ENCODE measurements around the gene NTN1.

The NTN1 gene

DNA sequence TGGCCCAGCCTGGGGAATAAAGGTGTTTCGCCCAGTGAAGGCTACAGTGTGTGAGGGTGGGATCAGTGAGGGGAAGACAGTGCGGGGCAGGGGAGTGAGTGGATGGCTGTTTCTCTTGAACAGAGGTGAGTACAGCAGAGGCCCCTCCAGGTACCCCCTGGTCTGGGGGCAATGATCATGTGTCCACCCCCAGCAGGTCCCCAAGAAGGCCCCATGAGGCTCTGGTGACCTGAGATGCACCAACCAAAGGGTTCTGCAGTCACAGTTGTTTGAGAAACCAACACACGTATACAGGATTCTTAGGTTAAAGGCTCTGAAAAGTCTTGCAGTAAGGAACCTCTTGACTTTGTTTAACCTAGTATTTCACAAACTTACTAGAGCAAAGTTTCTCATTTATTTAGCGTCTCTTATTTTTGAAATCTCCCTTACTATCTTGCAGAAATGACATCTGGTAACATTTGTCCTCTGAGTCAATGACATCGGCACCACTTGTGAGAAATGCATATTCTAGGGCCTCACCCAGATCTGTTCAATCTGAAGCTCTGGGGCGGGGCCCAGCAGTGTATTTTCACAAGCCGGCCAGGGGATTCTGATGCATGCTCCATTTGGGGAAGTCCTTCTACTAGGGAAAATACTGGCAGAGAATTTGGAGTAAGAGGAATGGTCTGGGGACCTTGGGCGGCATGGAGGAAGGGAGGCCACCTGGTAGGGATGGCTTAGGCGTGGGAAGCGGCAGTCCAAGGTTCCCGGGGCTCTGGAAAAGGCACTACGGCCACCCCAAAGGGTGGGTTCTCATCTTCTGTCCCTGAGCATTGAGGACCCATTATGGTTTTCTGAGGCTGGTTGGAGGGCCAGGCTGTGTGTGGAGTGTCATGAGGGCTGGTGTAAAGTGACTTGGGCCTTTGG lies 217.3 kb downstream of the NTN1 start:
- TF ChIP-seq EZH2phosphoT487 (conservative IDR thresholded peaks at IDR 0.05; ENCODE audit: low read length), result no peak
- TF ChIP-seq, protein P1, sequence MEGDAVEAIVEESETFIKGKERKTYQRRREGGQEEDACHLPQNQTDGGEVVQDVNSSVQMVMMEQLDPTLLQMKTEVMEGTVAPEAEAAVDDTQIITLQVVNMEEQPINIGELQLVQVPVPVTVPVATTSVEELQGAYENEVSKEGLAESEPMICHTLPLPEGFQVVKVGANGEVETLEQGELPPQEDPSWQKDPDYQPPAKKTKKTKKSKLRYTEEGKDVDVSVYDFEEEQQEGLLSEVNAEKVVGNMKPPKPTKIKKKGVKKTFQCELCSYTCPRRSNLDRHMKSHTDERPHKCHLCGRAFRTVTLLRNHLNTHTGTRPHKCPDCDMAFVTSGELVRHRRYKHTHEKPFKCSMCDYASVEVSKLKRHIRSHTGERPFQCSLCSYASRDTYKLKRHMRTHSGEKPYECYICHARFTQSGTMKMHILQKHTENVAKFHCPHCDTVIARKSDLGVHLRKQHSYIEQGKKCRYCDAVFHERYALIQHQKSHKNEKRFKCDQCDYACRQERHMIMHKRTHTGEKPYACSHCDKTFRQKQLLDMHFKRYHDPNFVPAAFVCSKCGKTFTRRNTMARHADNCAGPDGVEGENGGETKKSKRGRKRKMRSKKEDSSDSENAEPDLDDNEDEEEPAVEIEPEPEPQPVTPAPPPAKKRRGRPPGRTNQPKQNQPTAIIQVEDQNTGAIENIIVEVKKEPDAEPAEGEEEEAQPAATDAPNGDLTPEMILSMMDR (IDR thresholded peaks at IDR 0.05; ENCODE audit: insufficient read depth, low read length, poor library complexity, severe bottlenecking), result no peak
- no peaks in the 10 kb centered on the region for H3F3A ChIP-seq (ENCODE audit: insufficient read depth)
- no peaks in the 10 kb centered on the region for H3K9me2 ChIP-seq (replicated peaks; ENCODE audit: insufficient read depth, low read length)
- H2AFZ ChIP-seq (ENCODE audit: low read depth, low read length, severe bottlenecking), result no peak overlapping the region
- H3K27ac ChIP-seq (ENCODE audit: low read depth, low read length), result no peak overlapping the region
- no peaks in the 10 kb centered on the region for H3K36me3 ChIP-seq (ENCODE audit: low read length)
- peak overlapping the region; percentile 59; the same call in 1 of the 2 replicates for H3K9ac ChIP-seq (ENCODE audit: low read length)
- no peaks in the 10 kb centered on the region for H4K20me1 ChIP-seq (ENCODE audit: low read depth, low read length)
- peak overlapping the region; percentile 51 for H3K4me2 ChIP-seq (ENCODE audit: low read depth, low read length, poor library complexity, severe bottlenecking)
- H3K27me3 ChIP-seq (ENCODE audit: low read length), result no peaks in the 10 kb centered on the region
- H3K4me3 ChIP-seq (ENCODE audit: insufficient read depth, low read length, poor library complexity, severe bottlenecking), result no peak overlapping the region
- no peaks in the 10 kb centered on the region for H3K79me2 ChIP-seq (ENCODE audit: insufficient read depth, low read length)
- H3K9me3 ChIP-seq (ENCODE audit: insufficient read depth, low read length), result no peaks in the 10 kb centered on the region

DNA sequence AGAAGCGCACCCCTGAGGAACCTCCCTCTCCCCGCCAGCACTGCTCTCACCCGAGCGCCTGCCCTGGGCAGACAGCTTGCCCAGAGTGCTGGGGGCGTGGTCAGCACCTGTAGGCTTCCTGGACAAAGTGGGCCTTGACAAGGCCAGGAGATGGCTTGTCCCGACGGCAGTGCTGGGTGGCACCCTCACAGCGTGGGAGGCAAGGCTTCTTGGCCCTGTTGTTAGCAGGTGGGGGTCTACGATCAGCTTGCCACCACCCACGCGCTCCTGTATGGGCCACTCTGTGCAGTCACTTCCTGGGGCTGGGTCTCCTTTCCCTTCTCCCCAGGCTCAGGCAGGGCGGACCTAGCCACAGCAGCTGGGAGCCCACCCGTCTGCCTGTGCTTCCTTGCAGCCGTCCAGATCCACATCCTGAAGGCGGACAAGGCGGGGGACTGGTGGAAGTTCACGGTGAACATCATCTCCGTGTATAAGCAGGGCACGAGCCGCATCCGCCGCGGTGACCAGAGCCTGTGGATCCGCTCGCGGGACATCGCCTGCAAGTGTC lies 218.0 kb downstream of the NTN1 start:
- H3K9ac ChIP-seq (ENCODE audit: low read length), result peak overlapping the region; percentile 59

DNA sequence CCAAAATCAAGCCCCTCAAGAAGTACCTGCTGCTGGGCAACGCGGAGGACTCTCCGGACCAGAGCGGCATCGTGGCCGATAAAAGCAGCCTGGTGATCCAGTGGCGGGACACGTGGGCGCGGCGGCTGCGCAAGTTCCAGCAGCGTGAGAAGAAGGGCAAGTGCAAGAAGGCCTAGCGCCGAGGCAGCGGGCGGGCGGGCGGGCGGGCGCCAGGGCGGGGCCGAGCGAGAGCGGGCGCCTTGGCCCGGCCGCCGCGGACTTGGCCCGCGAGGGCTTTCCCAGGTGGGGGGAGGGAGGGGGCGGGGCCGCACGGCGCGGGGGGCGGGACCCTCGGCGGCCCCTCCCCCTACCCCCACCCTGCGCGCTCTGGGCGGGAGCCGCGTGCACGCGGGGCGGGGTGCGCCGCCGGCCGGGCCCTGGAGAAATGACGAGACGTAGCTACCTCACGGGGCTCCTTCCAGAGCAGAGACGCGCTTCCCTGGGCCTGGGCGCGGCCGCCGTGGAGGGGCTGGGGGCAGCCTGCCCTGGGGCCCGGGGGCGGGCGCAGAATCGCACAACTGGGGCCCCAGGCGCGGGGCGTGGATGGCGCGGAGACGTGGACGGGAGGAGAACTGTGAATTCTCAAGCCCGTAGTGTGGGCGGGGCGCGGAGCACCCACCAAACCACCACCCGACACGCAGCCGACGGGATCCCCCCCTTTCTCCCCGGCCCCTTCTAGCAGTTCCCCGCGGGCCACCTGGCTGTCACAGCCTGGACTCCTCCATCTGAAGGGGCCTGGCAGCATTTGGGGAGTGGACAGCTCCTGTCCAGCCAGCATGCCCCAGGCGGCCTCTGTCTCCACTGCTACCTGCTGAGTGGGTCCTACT lies 218.7 kb downstream of the NTN1 start:
- H2AFZ ChIP-seq (ENCODE audit: low read depth, low read length, severe bottlenecking), result peak overlapping the region; percentile 73

More for the DNA sequence above, 218.0 kb downstream of the NTN1 start:
- H3K4me3 ChIP-seq (ENCODE audit: insufficient read depth, low read length, poor library complexity, severe bottlenecking), result peak overlapping the region; percentile 45
- peak overlapping the region; percentile 51 for H3K4me2 ChIP-seq (ENCODE audit: low read depth, low read length, poor library complexity, severe bottlenecking)
- H3K9me2 ChIP-seq (replicated peaks; ENCODE audit: insufficient read depth, low read length), result no peaks in the 10 kb centered on the region
- TF ChIP-seq, protein P1 (IDR thresholded peaks at IDR 0.05; ENCODE audit: insufficient read depth, low read length, poor library complexity, severe bottlenecking), result no peak
- no peak for TF ChIP-seq EZH2phosphoT487 (conservative IDR thresholded peaks at IDR 0.05; ENCODE audit: low read length)
- no peaks in the 10 kb centered on the region for H3F3A ChIP-seq (ENCODE audit: insufficient read depth)
- no peaks in the 10 kb centered on the region for H3K9me3 ChIP-seq (ENCODE audit: insufficient read depth, low read length)
- H2AFZ ChIP-seq (ENCODE audit: low read depth, low read length, severe bottlenecking), result peak overlapping the region; percentile 73
- H3K27me3 ChIP-seq (ENCODE audit: low read length), result no peaks in the 10 kb centered on the region
- no peaks in the 10 kb centered on the region for H4K20me1 ChIP-seq (ENCODE audit: low read depth, low read length)
- H3K79me2 ChIP-seq (ENCODE audit: insufficient read depth, low read length), result no peaks in the 10 kb centered on the region
- H3K36me3 ChIP-seq (ENCODE audit: low read length), result no peaks in the 10 kb centered on the region
- H3K27ac ChIP-seq (ENCODE audit: low read depth, low read length), result no peak overlapping the region

More for the DNA sequence above, 218.7 kb downstream of the NTN1 start:
- Histone ChIP-seq H3K4me3 (ENCODE audit: insufficient read depth, low read length, poor library complexity, severe bottlenecking) (peak overlapping the region; percentile 45), H3K4me2 (ENCODE audit: low read depth, low read length, poor library complexity, severe bottlenecking) (peak overlapping the region; percentile 51), H3F3A (ENCODE audit: insufficient read depth) (no peaks in the 10 kb centered on the region), H3K27ac (ENCODE audit: low read depth, low read length) (no peak overlapping the region), H3K9ac (ENCODE audit: low read length) (peak overlapping the region; percentile 59), H3K79me2 (ENCODE audit: insufficient read depth, low read length) (no peaks in the 10 kb centered on the region), H4K20me1 (ENCODE audit: low read depth, low read length) (no peaks in the 10 kb centered on the region), H3K9me3 (ENCODE audit: insufficient read depth, low read length) (no peaks in the 10 kb centered on the region), H3K27me3 (ENCODE audit: low read length) (no peaks in the 10 kb centered on the region), H3K36me3 (ENCODE audit: low read length) (no peaks in the 10 kb centered on the region), H3K9me2 (replicated peaks; ENCODE audit: insufficient read depth, low read length) (no peaks in the 10 kb centered on the region)
- no peak for TF ChIP-seq EZH2phosphoT487 (conservative IDR thresholded peaks at IDR 0.05; ENCODE audit: low read length)
- TF ChIP-seq, protein P1 (IDR thresholded peaks at IDR 0.05; ENCODE audit: insufficient read depth, low read length, poor library complexity, severe bottlenecking), result no peak

All from SU-DHL-6 (cell line).